GM19099 (cell line): ENCODE results near the gene TRPM7.

Source experiments
- POLR2A ChIP-seq: IDR thresholded peaks from 3 replicates; pipeline ENCODE4 v1.6.1; 2011; ENCODE audit warnings: low read depth; ENCODE audit not compliant: insufficient read length; ENCODE audit errors: extremely low read depth

The TRPM7 gene

DNA sequence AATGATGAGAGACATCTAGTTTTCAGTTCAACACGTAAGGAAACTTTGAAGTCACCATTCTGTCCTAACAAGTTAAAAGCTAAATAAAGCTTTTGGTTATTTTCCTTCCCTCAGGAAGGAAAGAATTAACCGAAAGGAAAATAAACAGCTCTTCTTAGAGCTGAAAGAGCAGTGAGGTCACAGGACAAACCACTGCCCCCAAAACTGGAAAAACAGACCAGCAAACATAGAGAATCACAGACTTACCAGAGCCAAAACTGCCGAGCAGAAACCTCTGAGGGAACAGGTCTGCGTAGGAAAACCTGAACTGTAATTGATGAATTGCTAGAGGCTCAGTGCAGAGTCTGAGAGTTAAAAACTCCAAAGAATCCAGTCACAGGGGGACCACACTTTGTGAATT is 154.8 kb downstream of the TRPM7 start:
- TF ChIP-seq POLR2A = no peak

DNA sequence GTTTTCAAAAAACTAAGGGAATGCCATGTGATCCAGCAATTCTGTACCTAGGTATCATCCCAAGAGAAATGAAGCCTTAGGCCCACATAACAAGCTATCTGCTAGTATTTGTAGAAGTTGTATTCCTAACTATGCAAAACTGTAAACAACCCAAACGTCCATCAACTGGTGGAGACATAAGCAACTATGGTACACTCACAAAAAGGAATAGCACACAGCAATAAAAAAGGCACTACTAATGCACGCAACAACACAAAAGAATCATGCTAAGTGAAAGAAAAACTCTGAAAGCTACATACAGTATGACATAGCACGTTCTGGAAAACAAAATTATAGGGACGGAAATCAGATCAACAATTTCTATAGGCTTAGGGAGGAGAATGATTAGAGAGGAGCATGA is 155.4 kb downstream of the TRPM7 start:
- TF ChIP-seq POLR2A = no peak

DNA sequence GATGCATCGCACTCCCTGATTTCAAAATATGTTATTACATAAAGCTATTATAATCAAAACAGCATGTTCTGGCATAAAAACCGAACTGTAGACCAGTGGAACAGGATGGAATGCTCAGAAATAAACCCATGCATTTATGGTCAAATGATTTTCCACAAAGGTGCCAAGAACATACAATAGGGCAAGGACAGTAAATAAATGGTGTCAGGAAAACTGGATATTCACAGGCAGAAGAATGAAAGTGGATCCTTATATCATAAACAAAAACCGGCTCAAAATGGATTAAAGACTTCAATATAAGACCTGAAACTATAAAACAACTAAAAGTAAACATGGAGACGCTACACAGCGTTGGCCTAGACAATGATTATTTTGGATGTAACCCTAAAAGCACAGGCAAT is 162.7 kb downstream of the TRPM7 start:
- TF ChIP-seq POLR2A = no peak

DNA sequence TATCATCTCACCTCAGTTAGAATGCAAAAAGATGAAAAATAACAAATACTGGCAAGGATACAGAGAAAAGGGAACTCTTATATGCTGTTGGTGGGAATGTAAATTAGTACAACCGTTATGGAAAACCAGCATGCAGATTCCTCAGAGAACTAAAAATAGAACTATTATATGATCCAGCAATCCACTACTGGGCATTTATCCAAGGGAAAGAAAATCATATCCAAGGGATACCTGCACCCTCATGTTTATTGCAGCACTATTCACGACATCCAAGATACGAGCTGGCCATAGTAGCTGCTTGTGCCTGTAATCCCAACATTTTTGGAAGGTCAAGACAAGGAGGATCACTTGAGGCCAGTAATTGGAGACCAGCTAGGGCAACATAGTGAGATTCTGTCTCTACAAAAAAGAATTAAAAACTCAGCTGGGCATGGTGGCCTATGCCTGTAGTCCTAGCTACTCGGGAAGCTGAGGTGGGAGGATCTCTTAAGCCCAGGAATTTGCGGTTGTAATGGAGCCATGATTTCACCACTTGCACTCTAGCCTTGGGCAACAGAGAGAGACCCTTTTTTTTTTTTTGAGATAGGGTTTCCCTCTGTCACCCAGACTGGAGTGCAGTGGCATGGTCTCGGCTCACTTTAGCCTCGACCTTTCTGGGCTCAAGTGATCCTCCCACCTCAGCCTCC is 166.7 kb downstream of the TRPM7 start:
- TF ChIP-seq POLR2A = no peak

DNA sequence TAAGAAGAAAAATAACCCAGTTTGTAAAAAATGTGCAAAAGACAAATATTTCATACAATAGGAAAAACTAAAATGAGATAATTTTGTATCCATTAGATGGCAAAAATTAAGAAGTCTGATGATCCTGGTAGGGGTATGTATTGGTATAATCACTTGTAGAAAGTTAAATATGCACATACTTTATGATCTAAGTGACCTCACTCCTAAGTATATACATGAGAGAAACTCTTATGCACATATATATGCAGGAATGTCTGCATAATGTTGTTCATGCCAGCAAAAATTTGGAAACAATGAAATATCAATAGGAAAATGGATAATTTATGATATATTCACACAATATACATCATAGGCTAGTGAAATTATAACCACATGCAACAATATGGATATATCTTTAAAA is 173.6 kb downstream of the TRPM7 start:
- no peak for TF ChIP-seq POLR2A
